RWPE2 (cell line): ENCODE measurements around the gene AGL.
"Not testable (repeated sequence)": the region's sequence is repeated elsewhere in the genome, so short reads cannot be mapped to it uniquely, and the experiment has no call there.

Source experiments
- ATAC-seq: fragments of 200-7000 bp; cut with Tn5 transposase; 3 replicates; pipeline ENCODE4 v1.9.1; 2021; ENCODE audit warnings: low read depth
- DNase-seq: peaks from one replicate; pipeline ENCODE4 v3.0.0-alpha.2; 2020; ENCODE audit warnings: low spot score
- H3K27ac ChIP-seq: fragments of 450-650 bp; 2 replicates; pipeline ENCODE4 v1.5.1; 2017; ENCODE audit warnings: mild to moderate bottlenecking; ENCODE audit not compliant: poor library complexity, severe bottlenecking
- H3K27me3 ChIP-seq: fragments of 250-450 bp; sonication (Bioruptor Pico); 2 replicates; pipeline ENCODE4 v1.5.1; 2021; ENCODE audit warnings: mild to moderate bottlenecking, moderate library complexity; ENCODE audit not compliant: insufficient read depth, poor library complexity, severe bottlenecking
- H3K36me3 ChIP-seq: fragments of 250-450 bp; sonication (Bioruptor Pico); 2 replicates; pipeline ENCODE4 v1.5.1; 2020; ENCODE audit warnings: low read depth, mild to moderate bottlenecking, moderate library complexity
- H3K4me1 ChIP-seq: fragments of 250-450 bp; sonication (Bioruptor Pico); 2 replicates; pipeline ENCODE4 v1.5.1; 2021; ENCODE audit warnings: mild to moderate bottlenecking, moderate library complexity; ENCODE audit not compliant: insufficient read depth, poor library complexity, severe bottlenecking
- H3K4me3 ChIP-seq: fragments of 250-450 bp; sonication (Bioruptor Pico); 2 replicates; pipeline ENCODE4 v1.5.1; 2021; ENCODE audit warnings: mild to moderate bottlenecking, moderate library complexity; ENCODE audit not compliant: severe bottlenecking
- H3K9me3 ChIP-seq: fragments of 250-450 bp; sonication (Bioruptor Pico); 2 replicates; pipeline ENCODE4 v1.5.1; 2021; ENCODE audit warnings: mild to moderate bottlenecking, moderate library complexity; ENCODE audit not compliant: severe bottlenecking
- TF ChIP-seq, protein P1 (sequence below): fragments of 450-650 bp; IDR thresholded peaks from one replicate; pipeline ENCODE4 v1.5.1; 2017; ENCODE audit warnings: mild to moderate bottlenecking, moderate library complexity; ENCODE audit not compliant: poor library complexity, severe bottlenecking

The AGL gene

GRCh38 chr1:99957818-99958217 lies 107.7 kb downstream of the AGL start:
- DNase-seq = no peak
- no peaks in the 10 kb centered on the region for H3K27me3 ChIP-seq
- no peaks in the 10 kb centered on the region for H3K9me3 ChIP-seq
- ATAC-seq = no peak
- H3K4me1 ChIP-seq = peaks cover 1% of the 10 kb centered on the region
- H3K4me3 ChIP-seq = no peak overlapping the region
- no peak overlapping the region for H3K27ac ChIP-seq
- no peaks in the 10 kb centered on the region for H3K36me3 ChIP-seq
- TF ChIP-seq, protein P1, sequence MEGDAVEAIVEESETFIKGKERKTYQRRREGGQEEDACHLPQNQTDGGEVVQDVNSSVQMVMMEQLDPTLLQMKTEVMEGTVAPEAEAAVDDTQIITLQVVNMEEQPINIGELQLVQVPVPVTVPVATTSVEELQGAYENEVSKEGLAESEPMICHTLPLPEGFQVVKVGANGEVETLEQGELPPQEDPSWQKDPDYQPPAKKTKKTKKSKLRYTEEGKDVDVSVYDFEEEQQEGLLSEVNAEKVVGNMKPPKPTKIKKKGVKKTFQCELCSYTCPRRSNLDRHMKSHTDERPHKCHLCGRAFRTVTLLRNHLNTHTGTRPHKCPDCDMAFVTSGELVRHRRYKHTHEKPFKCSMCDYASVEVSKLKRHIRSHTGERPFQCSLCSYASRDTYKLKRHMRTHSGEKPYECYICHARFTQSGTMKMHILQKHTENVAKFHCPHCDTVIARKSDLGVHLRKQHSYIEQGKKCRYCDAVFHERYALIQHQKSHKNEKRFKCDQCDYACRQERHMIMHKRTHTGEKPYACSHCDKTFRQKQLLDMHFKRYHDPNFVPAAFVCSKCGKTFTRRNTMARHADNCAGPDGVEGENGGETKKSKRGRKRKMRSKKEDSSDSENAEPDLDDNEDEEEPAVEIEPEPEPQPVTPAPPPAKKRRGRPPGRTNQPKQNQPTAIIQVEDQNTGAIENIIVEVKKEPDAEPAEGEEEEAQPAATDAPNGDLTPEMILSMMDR = no peak

- not testable (repeated sequence) for DNase-seq, H3K27ac ChIP-seq, H3K4me1 ChIP-seq, ATAC-seq, H3K4me3 ChIP-seq, H3K27me3 ChIP-seq, H3K36me3 ChIP-seq, H3K9me3 ChIP-seq
These were observed 109.1 kb downstream of the AGL start for GRCh38 chr1:99959189-99959705.

- not testable (repeated sequence) for H3K27me3 ChIP-seq, DNase-seq, H3K27ac ChIP-seq, ATAC-seq, H3K4me3 ChIP-seq, H3K36me3 ChIP-seq, H3K4me1 ChIP-seq, H3K9me3 ChIP-seq
These were observed 110.1 kb downstream of the AGL start for GRCh38 chr1:99960260-99960659.

DNA sequence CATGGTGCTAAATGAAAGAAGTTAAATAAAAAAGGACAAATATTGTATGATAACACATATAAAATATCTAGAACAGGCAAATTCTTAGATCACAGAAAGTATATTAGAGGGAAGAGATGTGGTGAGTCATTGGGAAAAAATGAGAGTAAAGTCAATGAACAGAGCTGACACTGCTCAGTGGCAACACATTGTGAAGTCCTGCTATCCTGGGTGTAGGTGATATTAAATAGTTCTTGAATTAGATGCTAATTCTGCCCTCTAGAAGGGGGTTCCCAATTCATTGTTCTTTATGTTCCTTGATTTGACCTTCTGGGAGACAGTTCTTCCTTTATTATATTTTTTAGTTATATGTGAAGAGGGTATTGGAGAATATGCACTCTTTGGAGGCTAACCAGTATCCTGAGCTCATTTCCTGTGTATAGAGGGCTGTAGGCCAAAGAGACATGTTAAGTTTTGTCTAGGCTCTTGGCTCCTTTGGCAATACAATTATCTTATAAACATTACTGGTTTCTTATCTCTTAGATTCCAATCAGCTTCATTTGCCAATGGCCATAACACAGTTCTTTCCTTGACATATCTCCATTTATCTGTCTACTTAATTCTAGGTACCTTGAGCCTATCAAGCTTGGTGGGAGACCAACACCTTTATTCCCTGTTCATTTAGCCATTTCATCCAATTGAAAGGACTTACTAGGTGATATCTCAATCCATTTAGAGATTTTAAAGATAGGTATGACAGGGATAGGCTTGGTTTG lies 113.1 kb downstream of the AGL start:
- Histone ChIP-seq H3K27me3 (no peaks in the 10 kb centered on the region), H3K4me1 (peaks cover 9% of the 10 kb centered on the region), H3K36me3 (no peaks in the 10 kb centered on the region), H3K27ac (peak overlapping the region; percentile 56), H3K4me3 (no peak overlapping the region), H3K9me3 (no peaks in the 10 kb centered on the region)
- ATAC-seq = peak; percentile 95
- TF ChIP-seq, protein P1 = no peak
- no peak for DNase-seq

- H3K9me3 ChIP-seq = no peaks in the 10 kb centered on the region
- ATAC-seq (no peak), DNase-seq (no peak)
- peaks cover 14% of the 10 kb centered on the region for H3K4me1 ChIP-seq
- H3K36me3 ChIP-seq = no peaks in the 10 kb centered on the region
- H3K27me3 ChIP-seq = no peaks in the 10 kb centered on the region
- H3K27ac ChIP-seq = no peak overlapping the region
- TF ChIP-seq, protein P1 = no peak
- no peak overlapping the region for H3K4me3 ChIP-seq
These were observed 114.6 kb downstream of the AGL start for GRCh38 chr1:99964806-99965205.
